Heart left ventricle (tissue), 13 donors: ENCODE results near the gene CREG1.

Experiments used
- CTCF ChIP-seq, 12 donors: fragments of 200-600 bp; sonication (generic) in 4 of 12; IDR thresholded peaks; one replicate each; pipeline versions ENCODE4 v1.5.0 to v1.8.0; 2018 to 2022; ENCODE audit warnings: antibody characterized with exemption in 12 of 12, mild to moderate bottlenecking in 5 of 12
- POLR2A ChIP-seq, 2 donors: fragments of 450-650 bp; IDR thresholded peaks; one replicate each; pipeline ENCODE4 v1.6.1; 2017; ENCODE audit warnings: antibody characterized with exemption in 2 of 2, mild to moderate bottlenecking in 2 of 2, moderate library complexity in 2 of 2
- donor health status: ischemic (EF 13 %, LVEDD 7.1; RV severe dilation, severe dysfunction).
- donor health status: DM: no; HTN: yes; CAD: no.
- donor health status: DM: no; HTN: no; CAD: no.
- donor health status: ischemic (EF 25% LVEDD 6.9; RV normal size, moderate dysfunction).
- donor health status: ischemic (EF 25% LVEDD 5.7; RV mildly dilated, moderate dysfunction).
- donor health status: ischemic (EF 35%, LVEDD 5.7; RV mildly dilated, moderate dysfunction).
- donor health status: nonischemic (EF 11% LVEDD 7.7; RV severe dilation, severe dysfunction).
- donor health status: DM: yes; HTN: yes; CAD: no.
- donor health status: PGD.
- donor health status: ischemic (EF 29% LVEDD 5.4; RV normal size, mild dysfunction).
- donor health status: nonischemic (EF 23%, LVEDD 6.1; RV moderate dilation, normal function).

GRCh38 chr1:167509587-167509986, 44.0 kb downstream of the CREG1 start:
- TF ChIP-seq CTCF (IDR thresholded peaks at IDR 0.05) (no peak), POLR2A (IDR thresholded peaks at IDR 0.05) (no peak)
